ENCODE results near the gene NFKBIE.

The NFKBIE gene

GRCh38 chr6:44301782-44302564 lies 36.6 kb upstream of the NFKBIE start:
- peaks cover 22% of the 10 kb centered on the region for H3K27me3 Mint-ChIP-seq
- peaks cover 14% of the 10 kb centered on the region for H3K4me1 Mint-ChIP-seq
- H3K27ac Mint-ChIP-seq = peak overlapping the region; percentile 52 to 87
- ATAC-seq = no peak
- H3K9me3 Mint-ChIP-seq = no peaks in the 10 kb centered on the region
- no peak for DNase-seq
- no peak overlapping the region for H3K4me3 Mint-ChIP-seq

DNA sequence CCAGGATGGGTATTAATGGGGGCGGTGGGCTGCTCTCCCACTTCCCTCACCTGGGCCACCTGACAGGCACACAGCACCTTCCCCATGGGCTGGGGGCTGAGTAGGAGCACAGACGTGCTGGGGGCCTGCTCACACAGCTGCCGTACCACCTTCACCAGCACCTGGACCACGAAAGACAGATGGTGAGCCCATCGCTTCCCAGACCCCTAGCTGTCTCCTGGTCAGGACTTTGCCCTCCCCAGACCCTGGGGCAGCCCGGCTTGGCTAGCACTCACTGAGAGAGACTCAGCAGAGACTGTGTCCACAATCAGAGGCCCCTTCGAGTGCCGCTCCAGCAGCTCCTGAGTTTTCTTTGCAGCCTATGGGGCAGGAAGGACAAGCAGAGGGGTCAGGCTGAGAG lies 35.8 kb upstream of the NFKBIE start:
- Mint-ChIP-seq H3K9me3 (no peaks in the 10 kb centered on the region), H3K27ac (no peak overlapping the region), H3K4me3 (no peak overlapping the region), H3K27me3 (peaks cover 30% of the 10 kb centered on the region), H3K4me1 (peaks cover 20% of the 10 kb centered on the region)
- DNase-seq (no peak), ATAC-seq (no peak)

DNA sequence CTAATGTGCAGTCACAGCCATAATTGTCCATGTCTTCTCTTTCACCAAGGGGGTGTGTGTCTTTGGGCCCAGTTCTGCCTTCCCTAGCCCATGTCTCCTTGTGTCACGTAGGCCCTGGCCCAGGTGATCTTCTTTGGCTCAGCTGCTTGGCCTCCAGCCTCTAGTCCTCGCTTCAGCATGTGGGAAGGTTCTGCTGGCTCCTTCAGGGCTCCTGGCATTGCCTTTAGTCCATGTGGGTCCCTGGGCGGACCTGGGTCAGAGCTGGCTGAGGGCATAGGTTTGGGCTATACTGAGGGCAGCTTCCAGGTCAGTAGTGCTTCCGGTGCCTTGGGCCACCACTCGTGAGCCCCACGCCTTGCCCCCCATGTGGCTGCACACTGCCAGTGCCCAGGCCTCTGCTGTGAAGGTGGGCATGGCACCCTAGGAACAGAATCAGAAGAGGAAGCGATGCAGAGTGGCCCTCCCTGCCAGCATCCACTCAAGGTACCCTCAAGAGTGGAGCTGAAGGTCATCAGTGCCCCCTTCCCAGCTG lies 35.0 kb upstream of the NFKBIE start:
- Mint-ChIP-seq H3K27ac (no peak overlapping the region), H3K9me3 (no peaks in the 10 kb centered on the region), H3K4me3 (no peak overlapping the region), H3K4me1 (peaks cover 20% of the 10 kb centered on the region), H3K27me3 (peaks cover 38% of the 10 kb centered on the region)
- ATAC-seq (no peak), DNase-seq (no peak)

- Mint-ChIP-seq H3K4me3 (no peak overlapping the region), H3K27me3 (peaks cover 53% of the 10 kb centered on the region), H3K4me1 (peaks cover 20% of the 10 kb centered on the region), H3K27ac (peak overlapping the region in 1 of 2 donors; percentile 14), H3K9me3 (no peaks in the 10 kb centered on the region)
- ATAC-seq = no peak
- DNase-seq = no peak
Measured at GRCh38 chr6:44298864-44299263, 33.5 kb upstream of the NFKBIE start.

- H3K4me3 Mint-ChIP-seq = peak overlapping the region; percentile 51 to 71
- peaks cover 20% of the 10 kb centered on the region for H3K4me1 Mint-ChIP-seq
- DNase-seq (no peak), ATAC-seq (peak; percentile 3)
- H3K9me3 Mint-ChIP-seq = no peaks in the 10 kb centered on the region
- H3K27me3 Mint-ChIP-seq = peaks cover 59% of the 10 kb centered on the region
- H3K27ac Mint-ChIP-seq = no peak overlapping the region
Measured at GRCh38 chr6:44298055-44298803, 32.9 kb upstream of the NFKBIE start.

GRCh38 chr6:44297063-44298038 lies 32.0 kb upstream of the NFKBIE start:
- Mint-ChIP-seq H3K4me1 (peaks cover 20% of the 10 kb centered on the region), H3K4me3 (peak overlapping the region; percentile 51 to 71), H3K27ac (no peak overlapping the region), H3K9me3 (no peaks in the 10 kb centered on the region), H3K27me3 (peaks cover 65% of the 10 kb centered on the region)
- ATAC-seq (peak; percentile 87), DNase-seq (peak; percentile 39 to 48)

GRCh38 chr6:44294832-44295791 lies 29.8 kb upstream of the NFKBIE start:
- Mint-ChIP-seq H3K27me3 (peaks cover 87% of the 10 kb centered on the region), H3K9me3 (no peaks in the 10 kb centered on the region), H3K4me3 (no peak overlapping the region), H3K4me1 (peaks cover 20% of the 10 kb centered on the region), H3K27ac (no peak overlapping the region)
- ATAC-seq = no peak
- DNase-seq = no peak

DNA sequence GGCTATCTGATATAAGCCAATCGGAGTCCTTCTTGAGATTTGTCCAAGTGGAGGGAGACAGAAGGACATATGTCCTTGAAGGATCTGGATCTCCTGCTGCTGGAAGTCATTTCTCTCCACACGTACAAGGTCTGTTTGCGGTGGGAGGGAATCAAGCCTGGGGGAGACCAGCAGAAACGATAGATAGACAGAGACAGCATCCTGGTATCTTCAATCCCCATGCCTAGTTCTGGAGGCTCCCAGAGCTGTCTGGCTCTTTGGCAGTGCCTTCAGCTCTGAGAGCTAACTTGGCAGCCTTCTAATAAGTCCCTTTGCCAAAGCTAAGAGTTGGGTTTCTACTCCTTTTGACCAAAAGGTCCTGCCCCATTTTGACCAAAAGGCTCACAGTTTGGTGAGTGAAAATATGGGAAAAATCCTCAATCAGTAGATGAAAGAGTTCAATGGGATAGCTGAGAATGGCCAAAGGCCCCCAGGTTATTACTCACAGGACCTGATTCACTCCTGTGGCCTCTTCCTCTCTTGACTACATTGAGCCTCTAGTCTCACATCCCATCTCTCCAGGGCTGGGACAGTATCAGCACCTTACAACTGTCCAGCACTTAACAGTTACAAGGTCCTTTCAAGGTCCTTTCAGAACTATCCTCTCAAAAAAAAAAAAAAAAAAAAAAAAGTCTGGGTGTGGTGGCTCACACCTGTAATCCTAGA lies 27.5 kb upstream of the NFKBIE start:
- DNase-seq = no peak
- Mint-ChIP-seq H3K4me3 (no peak overlapping the region), H3K4me1 (peaks cover 14% of the 10 kb centered on the region), H3K27me3 (peaks cover 88% of the 10 kb centered on the region), H3K27ac (no peak overlapping the region), H3K9me3 (no peaks in the 10 kb centered on the region)
- ATAC-seq = no peak

GRCh38 chr6:44291841-44292240 lies 26.5 kb upstream of the NFKBIE start:
- Mint-ChIP-seq H3K9me3 (no peaks in the 10 kb centered on the region), H3K4me1 (peaks cover 6% of the 10 kb centered on the region), H3K4me3 (no peak overlapping the region), H3K27me3 (peaks cover 88% of the 10 kb centered on the region), H3K27ac (no peak overlapping the region)
- DNase-seq (no peak), ATAC-seq (no peak)

DNA sequence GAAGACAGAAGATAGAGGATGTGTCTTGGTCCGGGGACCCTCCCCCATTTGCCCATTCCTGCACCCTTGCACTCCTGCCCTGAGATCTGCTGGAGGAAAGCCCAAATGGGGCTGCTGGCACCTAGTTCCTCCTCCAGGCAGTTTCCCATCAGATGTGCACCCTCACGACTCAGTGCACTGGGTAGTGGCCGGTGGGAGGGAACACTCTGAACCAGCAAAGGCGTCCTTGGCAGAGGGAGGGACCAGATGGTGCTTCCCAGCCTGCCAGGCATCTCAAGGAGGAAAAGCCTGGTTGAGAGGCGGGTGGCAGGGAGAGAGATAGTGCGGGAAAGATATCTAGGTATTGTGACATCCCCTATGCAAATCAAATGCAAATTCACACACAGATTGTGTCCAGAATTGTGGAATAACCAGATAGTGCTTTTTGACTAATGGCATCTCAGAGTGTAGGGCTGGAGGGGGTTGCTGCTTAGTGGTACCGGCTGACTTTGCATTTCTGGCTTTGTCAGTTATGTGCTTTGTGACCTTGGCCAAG lies 24.4 kb upstream of the NFKBIE start:
- H3K27me3 Mint-ChIP-seq = peaks cover 87% of the 10 kb centered on the region
- no peaks in the 10 kb centered on the region for H3K4me1 Mint-ChIP-seq
- H3K27ac Mint-ChIP-seq = no peak overlapping the region
- DNase-seq (no peak), ATAC-seq (no peak)
- no peak overlapping the region for H3K4me3 Mint-ChIP-seq
- no peaks in the 10 kb centered on the region for H3K9me3 Mint-ChIP-seq

DNA sequence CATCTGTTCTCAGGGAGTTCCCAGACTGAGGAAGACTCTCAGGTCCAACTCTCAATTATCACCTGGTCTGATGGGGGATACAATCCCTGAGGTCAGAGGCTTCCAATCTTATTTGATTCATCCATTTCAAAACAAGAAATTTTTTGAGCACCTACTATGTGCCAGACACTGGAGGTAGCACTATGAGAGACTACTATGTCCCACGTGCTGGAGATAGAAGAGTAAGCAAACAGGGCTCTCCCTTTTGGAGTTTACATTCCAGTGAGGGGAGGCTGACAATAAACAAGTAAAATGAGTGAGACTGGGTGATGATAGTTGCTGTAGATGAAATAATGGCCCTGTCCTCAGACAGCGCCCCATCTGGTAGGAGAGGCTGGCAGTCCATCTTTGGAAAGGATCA lies 21.4 kb upstream of the NFKBIE start:
- Mint-ChIP-seq H3K27ac (peak overlapping the region in 1 of 2 donors; percentile 34), H3K4me1 (no peaks in the 10 kb centered on the region), H3K27me3 (peaks cover 80% of the 10 kb centered on the region), H3K4me3 (no peak overlapping the region), H3K9me3 (no peaks in the 10 kb centered on the region)
- DNase-seq (no peak), ATAC-seq (no peak)

DNA sequence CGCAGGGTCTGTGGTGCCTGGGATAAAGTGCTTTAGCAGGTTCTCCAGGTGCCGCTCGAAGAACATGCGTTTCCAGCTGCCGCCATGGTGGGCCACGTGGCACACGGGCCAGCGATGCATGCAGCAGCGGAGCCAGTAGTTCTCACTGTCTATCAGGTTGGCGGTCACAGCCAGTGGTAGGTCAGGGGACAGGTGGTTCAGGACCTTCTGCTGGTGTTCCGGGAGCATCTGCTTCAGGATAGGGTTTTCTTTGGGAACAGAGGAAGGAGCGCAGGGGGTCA lies 20.9 kb upstream of the NFKBIE start:
- Mint-ChIP-seq H3K9me3 (no peaks in the 10 kb centered on the region), H3K4me1 (no peaks in the 10 kb centered on the region), H3K4me3 (no peak overlapping the region), H3K27me3 (peaks cover 75% of the 10 kb centered on the region), H3K27ac (no peak overlapping the region)
- DNase-seq (no peak), ATAC-seq (no peak)

DNA sequence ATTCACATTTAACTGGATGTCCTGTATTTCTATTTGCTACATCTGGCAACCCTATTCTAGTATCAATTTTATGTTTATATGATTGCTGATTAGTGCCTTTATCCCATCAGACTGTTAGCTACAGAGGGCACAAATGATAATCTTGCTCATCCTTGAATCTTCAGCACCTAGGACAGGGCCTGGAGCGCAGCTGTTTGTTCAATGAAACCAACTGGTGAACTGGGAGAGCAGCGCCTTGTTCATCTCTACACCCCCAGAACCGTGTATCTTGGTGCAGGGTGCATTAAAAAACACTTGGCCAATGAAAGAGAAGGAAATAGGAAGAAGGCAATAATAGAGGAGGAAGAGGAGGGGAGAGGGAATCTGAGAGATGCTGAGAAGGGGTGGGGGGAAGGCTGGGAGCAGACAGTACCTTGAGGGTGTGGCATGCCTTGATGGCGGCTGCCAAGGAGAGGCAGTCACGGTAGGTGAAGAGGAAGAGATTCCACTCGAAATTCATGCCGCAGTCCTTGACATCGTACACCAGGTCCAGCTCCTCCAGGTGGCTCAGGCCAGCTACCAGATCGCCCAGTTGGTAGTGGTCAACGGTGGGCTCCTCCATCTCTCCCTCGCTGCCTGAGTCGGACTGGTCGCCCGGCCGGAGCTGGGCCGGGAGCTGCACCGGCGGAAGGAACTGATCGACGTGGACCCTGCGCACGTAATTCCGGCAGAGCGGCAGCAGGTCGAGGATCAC lies 20.4 kb upstream of the NFKBIE start:
- no peak overlapping the region for H3K4me3 Mint-ChIP-seq
- DNase-seq (no peak), ATAC-seq (no peak)
- no peaks in the 10 kb centered on the region for H3K4me1 Mint-ChIP-seq
- H3K27me3 Mint-ChIP-seq = peaks cover 72% of the 10 kb centered on the region
- no peaks in the 10 kb centered on the region for H3K9me3 Mint-ChIP-seq
- no peak overlapping the region for H3K27ac Mint-ChIP-seq

All from stimulated activated naive CD8-positive, alpha-beta T cell treated with anti-CD3 and anti-CD28 coated beads, Interleukin-15, amount 100 ng/mL, for 72 hours (primary cell).